VCaP (cell line): Measurements from ENCODE around the gene KAZN.

Experiments used
- H3K27ac ChIP-seq: fragments of 450-650 bp; 2 replicates; pipeline ENCODE4 v1.5.1; 2017
- TF ChIP-seq, protein P1 (sequence below): fragments of 450-650 bp; conservative IDR thresholded peaks from 2 replicates; pipeline ENCODE4 v1.5.1; 2017; ENCODE audit warnings: mild to moderate bottlenecking, moderate library complexity

Gene KAZN

DNA sequence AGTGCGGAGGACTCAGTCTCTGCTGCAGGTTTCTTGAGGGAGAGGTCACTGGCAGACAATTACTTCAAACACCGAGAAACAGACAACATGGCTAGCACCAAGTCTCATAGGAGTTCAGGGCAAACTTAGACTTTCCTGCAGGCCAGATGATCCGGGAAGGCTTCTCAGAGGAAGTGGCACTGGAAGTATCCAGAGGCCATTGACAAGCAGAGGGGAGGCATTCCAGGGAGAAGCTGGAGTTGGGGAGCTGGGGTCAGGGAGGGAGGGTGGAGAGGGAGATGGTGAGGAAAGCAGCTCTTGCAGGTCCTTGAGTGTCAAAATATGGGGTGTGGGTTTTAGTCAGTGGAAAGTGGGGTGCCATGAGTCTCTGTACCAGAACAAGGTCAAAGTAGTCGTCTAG lies 147.9 kb downstream of the KAZN start:
- TF ChIP-seq, protein P1, sequence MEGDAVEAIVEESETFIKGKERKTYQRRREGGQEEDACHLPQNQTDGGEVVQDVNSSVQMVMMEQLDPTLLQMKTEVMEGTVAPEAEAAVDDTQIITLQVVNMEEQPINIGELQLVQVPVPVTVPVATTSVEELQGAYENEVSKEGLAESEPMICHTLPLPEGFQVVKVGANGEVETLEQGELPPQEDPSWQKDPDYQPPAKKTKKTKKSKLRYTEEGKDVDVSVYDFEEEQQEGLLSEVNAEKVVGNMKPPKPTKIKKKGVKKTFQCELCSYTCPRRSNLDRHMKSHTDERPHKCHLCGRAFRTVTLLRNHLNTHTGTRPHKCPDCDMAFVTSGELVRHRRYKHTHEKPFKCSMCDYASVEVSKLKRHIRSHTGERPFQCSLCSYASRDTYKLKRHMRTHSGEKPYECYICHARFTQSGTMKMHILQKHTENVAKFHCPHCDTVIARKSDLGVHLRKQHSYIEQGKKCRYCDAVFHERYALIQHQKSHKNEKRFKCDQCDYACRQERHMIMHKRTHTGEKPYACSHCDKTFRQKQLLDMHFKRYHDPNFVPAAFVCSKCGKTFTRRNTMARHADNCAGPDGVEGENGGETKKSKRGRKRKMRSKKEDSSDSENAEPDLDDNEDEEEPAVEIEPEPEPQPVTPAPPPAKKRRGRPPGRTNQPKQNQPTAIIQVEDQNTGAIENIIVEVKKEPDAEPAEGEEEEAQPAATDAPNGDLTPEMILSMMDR = no peak

DNA sequence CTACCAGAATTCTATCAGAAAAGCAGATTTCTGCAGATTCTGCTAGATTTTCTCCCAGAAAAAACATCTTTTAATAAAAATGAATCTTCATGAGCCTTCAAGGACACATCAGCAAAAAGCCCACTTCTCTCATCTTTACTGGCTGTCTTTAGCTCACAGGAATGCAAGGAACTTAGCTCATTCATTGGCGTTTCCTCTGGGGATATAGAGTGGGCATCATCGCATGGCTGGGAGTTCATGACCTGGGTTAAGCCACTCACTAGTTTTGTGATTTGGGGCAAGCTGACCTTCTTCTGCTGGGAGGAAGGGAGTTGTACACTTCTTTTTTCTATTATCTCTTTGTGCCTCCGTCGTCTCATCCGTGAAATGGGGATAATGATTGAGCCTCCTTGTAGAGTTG lies 149.7 kb downstream of the KAZN start:
- TF ChIP-seq, protein P1 = no peak

More for the DNA sequence above, 147.9 kb downstream of the KAZN start:
- no peak overlapping the region for H3K27ac ChIP-seq

DNA sequence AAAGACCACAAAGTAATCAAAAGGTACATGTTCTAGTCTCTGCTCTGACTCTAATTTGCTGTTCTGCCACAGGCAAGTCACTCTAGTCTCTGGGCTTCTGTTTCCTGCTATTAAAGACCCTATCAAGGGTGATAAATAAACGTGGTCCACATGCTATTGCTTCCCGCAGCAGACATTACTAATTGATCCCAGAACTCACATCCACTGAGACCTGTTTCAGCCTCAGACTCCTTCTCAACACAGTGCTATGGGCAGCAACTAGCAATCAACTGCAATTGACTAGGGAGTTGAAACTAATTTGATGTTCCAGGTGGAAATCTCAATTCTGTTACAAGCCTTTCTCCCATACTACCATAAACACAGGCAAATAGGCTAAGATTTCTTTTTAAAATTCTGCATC lies 150.5 kb downstream of the KAZN start:
- no peak overlapping the region for H3K27ac ChIP-seq
- TF ChIP-seq, protein P1 = no peak

More for the DNA sequence above, 149.7 kb downstream of the KAZN start:
- no peak overlapping the region for H3K27ac ChIP-seq

DNA sequence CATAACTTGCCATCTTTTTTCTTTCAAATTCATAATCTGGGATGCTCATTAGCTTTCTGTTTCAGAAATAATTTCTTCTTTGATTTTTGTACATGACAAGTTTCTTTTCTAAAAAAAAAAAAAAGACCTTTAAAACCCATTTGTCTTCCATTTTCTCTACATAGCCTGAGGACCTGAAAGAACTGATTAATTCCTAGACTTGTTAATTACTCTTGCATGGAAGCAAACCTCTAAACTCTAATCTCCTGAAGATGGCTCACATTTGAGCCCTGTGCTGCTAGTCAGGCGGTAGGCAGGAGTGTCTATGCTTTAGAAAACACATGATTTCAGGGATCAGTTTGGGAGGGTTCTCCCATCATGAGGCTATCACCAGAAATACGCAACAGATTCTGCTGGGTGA lies 152.0 kb downstream of the KAZN start:
- TF ChIP-seq, protein P1 = no peak
- H3K27ac ChIP-seq = no peak overlapping the region

DNA sequence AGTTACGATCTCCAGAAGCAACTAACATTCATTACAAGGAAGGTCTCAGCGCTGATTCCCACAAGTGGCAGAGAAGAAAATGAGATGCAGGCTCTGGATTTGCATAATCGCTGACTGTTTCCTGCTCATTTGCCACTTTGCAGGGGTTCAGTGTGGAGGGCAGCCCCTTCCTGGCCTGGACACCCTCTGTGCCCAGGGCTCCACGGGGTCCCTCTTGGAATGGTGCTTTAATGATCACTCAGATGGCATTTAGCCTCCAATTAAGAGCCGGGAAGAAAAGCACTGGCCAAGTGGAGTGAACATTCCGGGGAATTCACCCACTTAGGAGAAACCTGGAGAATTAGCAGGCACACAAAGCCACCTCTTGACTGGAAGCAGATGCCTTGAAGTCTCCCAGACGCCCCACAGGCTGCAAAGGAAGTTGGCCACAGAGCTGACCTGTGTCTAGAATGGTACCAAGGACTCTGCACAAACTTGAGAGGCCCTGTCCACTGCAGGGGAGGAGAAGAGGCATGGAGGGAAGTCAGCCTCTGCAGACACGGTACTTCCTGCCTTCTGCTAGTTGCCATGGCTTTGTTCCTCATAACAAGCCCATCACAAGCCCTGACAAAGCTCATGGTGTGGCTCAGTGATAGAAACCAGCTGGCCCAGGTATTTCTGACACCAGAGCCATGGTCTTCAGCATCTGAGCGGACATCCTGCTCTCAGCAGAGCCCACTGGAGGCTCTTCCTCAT lies 157.2 kb downstream of the KAZN start:
- TF ChIP-seq, protein P1 = no peak
- H3K27ac ChIP-seq = no peak overlapping the region

DNA sequence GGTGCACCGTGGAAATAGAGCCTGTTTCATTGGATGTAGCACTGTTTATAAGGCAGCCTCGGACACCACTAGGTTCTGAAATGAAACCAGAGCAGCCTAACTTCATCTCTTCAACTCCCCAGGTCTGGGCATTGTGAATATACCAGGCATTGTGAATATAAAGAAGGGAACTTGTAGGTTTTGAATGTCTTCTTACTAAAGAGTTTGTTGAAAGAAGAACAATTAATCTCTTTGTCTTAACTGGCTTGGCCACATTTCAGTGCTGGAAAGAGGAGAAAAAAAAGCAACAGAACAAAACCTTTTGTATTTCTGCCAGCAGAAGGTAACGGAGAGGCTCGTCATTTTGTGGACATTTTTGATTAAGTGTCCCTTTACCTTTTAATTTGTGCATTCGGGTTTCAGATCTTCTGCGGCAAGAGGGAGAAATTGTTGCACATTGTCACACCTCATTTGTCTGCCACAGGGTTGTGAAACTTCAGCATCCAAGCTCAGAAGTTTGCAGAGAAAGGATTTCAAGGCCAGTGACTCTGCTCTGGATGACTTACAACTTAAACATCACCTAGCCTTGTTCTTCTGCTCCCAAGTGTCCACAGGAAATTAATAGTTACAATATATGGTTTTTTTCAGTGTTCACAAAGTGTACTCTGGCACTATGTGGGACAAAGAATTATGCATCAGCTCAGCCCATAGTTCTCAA lies 158.3 kb downstream of the KAZN start:
- H3K27ac ChIP-seq = no peak overlapping the region
- TF ChIP-seq, protein P1 = no peak

DNA sequence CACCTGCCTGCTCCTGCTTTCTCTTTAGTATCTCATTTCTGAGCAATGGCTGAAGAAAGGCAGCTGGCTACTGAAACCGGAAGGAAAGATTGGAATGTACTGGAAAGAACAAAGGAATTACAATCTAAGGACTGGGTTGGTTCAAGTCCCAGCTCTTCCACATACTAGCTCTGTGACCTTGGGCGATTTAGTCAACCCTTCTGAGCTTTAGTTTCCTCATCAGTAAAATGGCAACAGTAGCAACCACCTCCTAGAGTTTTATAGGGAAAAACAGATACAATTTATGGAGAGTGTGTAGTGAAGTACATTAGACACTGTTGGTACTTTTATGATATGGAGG lies 158.8 kb downstream of the KAZN start:
- TF ChIP-seq, protein P1 = no peak
- H3K27ac ChIP-seq = no peak overlapping the region
